ENCODE data around the gene AKAP8L.

AKAP8L gene

GRCh38 chr19:15448778-15449619, 30.2 kb upstream of the AKAP8L start:
- in situ Hi-C loops (cut with HindIII; ENCODE audit: low sequenced_read_pairs) = no loop called here

- in situ Hi-C loops (cut with HindIII; ENCODE audit: low sequenced_read_pairs) = no loop called here
These were observed 29.4 kb upstream of the AKAP8L start for GRCh38 chr19:15448044-15448777.

- in situ Hi-C loops (cut with HindIII; ENCODE audit: low sequenced_read_pairs) = no loop called here
These were observed 28.3 kb upstream of the AKAP8L start for GRCh38 chr19:15447057-15447456.

GRCh38 chr19:15445807-15446376, 27.1 kb upstream of the AKAP8L start:
- in situ Hi-C loops (cut with HindIII; ENCODE audit: low sequenced_read_pairs) = no loop called here

- in situ Hi-C loops (cut with HindIII; ENCODE audit: low sequenced_read_pairs) = no loop called here
These were observed 26.4 kb upstream of the AKAP8L start for GRCh38 chr19:15445227-15445605.

GRCh38 chr19:15444505-15445226, 25.9 kb upstream of the AKAP8L start:
- in situ Hi-C loops (cut with HindIII; ENCODE audit: low sequenced_read_pairs) = no loop called here

GRCh38 chr19:15443838-15444237, 25.1 kb upstream of the AKAP8L start:
- in situ Hi-C loops (cut with HindIII; ENCODE audit: low sequenced_read_pairs) = no loop called here

GRCh38 chr19:15443325-15443724, 24.5 kb upstream of the AKAP8L start:
- in situ Hi-C loops (cut with HindIII; ENCODE audit: low sequenced_read_pairs) = no loop called here

- in situ Hi-C loops (cut with HindIII; ENCODE audit: low sequenced_read_pairs) = no loop called here
These were observed 23.5 kb upstream of the AKAP8L start for GRCh38 chr19:15442142-15442920.

- in situ Hi-C loops (cut with HindIII; ENCODE audit: low sequenced_read_pairs) = no loop called here
These were observed 22.5 kb upstream of the AKAP8L start for GRCh38 chr19:15441317-15441716.

GRCh38 chr19:15439821-15440641, 21.2 kb upstream of the AKAP8L start:
- in situ Hi-C loops (cut with HindIII; ENCODE audit: low sequenced_read_pairs) = no loop called here

GRCh38 chr19:15439078-15439799, 20.5 kb upstream of the AKAP8L start:
- in situ Hi-C loops (cut with HindIII; ENCODE audit: low sequenced_read_pairs) = no loop called here

GRCh38 chr19:15438577-15438976, 19.8 kb upstream of the AKAP8L start:
- in situ Hi-C loops (cut with HindIII; ENCODE audit: low sequenced_read_pairs) = no loop called here

- in situ Hi-C loops (cut with HindIII; ENCODE audit: low sequenced_read_pairs) = no loop called here
These were observed 19.3 kb upstream of the AKAP8L start for GRCh38 chr19:15438124-15438496.

GRCh38 chr19:15437355-15438123, 18.8 kb upstream of the AKAP8L start:
- in situ Hi-C loops (cut with HindIII; ENCODE audit: low sequenced_read_pairs) = no loop called here

GRCh38 chr19:15436826-15437110, 18.0 kb upstream of the AKAP8L start:
- in situ Hi-C loops (cut with HindIII; ENCODE audit: low sequenced_read_pairs) = no loop called here

GRCh38 chr19:15436012-15436825, 17.4 kb upstream of the AKAP8L start:
- in situ Hi-C loops (cut with HindIII; ENCODE audit: low sequenced_read_pairs) = no loop called here

All from DLD1 (cell line).